LNCAP (cell line): ENCODE results near the gene SERP1.

Experiments used
- TF ChIP-seq, protein P1 (sequence below): fragments of 450-650 bp; IDR thresholded peaks from 2 replicates; pipeline ENCODE4 v1.5.1; 2017; ENCODE audit warnings: mild to moderate bottlenecking

SERP1 gene

DNA sequence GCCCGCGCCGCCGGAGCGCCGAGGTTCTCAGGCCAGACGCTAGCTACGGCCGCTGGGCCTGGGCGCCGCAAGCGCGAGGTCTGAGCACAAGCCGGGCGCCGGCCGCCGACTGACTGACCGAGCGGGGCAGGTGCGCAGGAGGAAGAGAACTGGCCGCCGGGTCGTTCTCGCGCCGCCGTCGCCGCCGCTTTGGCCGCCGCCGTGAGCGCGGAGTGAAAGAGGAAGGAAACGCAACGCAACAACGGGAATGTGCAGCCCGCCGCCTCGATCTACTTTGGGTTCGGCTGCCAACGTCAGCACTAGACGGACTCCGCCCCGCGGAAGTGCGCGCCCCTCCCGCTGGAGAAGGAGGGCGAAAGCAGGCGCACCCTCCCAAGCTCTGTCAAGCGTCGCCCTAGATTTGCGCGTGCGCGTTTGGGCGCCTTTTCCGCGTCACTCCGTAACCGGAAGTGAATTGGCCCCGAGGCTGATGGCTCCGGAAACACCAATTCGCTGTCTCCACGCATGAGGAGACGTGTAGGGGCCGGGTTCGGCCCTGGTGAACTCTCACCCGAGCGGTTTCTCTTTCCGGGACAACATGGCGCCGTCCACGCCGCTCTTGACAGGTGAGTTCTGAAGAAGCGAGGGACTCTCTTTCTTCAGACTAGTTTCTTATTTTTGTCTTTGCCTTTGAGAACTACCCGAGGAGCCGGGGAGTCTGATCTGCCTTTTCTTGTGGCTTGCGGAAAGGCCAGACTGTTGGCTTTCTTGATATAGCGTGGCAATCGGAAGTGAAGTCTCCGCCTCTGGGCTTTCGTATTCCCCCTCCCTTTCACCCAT, at the start of gene SERP1, which contains the start of gene EIF2A:
Gene SERP1 (minus strand): TSS at position 271 of the 819 bp plus-strand sequence. CDS start 361 bp downstream, outside the sequence.
Gene EIF2A (plus strand): TSS at position 562 of the 819 bp plus-strand sequence. CDS start 16 bp downstream, at position 578.
- TF ChIP-seq, protein P1, sequence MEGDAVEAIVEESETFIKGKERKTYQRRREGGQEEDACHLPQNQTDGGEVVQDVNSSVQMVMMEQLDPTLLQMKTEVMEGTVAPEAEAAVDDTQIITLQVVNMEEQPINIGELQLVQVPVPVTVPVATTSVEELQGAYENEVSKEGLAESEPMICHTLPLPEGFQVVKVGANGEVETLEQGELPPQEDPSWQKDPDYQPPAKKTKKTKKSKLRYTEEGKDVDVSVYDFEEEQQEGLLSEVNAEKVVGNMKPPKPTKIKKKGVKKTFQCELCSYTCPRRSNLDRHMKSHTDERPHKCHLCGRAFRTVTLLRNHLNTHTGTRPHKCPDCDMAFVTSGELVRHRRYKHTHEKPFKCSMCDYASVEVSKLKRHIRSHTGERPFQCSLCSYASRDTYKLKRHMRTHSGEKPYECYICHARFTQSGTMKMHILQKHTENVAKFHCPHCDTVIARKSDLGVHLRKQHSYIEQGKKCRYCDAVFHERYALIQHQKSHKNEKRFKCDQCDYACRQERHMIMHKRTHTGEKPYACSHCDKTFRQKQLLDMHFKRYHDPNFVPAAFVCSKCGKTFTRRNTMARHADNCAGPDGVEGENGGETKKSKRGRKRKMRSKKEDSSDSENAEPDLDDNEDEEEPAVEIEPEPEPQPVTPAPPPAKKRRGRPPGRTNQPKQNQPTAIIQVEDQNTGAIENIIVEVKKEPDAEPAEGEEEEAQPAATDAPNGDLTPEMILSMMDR = no peak

DNA sequence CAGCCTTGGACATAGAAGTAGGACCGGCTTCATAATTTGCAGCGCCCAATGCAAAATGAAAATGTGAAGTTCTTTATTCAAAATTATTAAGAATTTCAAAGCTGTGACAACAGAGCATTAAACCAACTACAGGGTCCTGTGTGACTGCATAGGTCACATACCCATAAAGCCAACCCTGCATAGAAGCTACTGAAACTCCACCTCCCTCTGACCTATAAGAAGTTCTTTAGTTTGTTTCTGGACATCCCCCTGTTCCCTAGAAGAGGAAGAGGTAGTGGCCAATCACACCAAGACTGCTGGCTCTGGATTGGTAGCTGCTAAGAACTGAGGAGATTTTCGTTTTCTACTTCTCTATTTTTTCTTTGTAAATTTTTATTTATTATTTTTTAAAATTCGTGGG, 47.9 kb upstream of the SERP1 start:
- TF ChIP-seq, protein P1 = no peak

DNA sequence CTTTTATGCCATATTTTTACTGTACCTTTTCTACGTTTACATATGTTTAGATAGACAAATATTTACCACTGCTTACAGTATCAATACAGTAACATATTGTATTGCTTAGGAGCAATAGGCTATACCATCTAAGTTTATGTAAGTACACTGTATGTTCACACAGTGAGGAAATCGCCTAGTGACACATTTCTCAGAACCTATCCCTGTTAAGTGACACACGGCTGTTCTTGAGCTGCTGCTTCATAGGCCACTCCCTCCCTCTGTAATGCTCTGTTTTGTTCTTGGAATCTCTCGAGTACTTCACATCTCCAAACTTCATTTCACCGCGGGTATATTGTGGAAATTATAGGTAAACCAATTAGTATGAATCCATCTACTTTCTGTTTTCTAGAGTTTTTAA, 43.5 kb upstream of the SERP1 start:
- TF ChIP-seq, protein P1 = no peak

DNA sequence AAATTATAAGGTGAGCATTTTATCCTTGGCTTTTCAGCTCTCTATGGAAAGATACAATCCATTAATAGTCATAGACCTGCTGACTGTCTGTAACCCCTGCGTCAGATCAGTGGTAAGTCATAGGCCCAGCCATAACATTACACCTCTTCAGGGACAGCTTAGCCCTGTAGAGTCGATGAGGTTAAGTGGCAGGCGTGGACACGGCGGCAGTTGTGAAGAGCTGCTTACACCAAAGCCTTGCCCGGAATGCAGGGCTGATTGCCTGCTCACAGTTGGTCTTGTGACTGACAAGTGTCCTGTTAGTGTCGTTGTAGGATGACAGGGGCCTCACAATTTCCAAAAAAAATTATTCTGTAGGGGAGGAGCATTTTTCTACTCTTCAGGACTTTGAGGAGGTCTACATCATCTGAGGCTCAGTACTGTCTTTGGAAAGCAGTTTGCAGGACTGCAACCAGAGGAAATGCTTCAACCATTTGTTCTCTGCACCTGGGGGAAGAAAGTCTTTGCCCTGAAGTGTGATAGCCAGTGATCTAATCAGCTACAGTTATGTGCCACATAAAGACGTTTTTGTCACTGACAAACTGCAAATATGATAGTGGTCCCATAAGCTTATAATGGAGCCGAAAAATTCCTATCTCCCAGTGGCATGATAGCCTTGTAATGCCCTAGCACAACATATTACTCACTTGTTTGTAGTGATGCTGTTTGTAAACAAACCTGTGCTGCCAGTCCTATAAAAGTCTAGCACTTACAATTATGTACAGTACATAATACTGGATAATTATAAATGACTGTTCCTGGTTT, 41.9 kb upstream of the SERP1 start:
- TF ChIP-seq, protein P1 = no peak

DNA sequence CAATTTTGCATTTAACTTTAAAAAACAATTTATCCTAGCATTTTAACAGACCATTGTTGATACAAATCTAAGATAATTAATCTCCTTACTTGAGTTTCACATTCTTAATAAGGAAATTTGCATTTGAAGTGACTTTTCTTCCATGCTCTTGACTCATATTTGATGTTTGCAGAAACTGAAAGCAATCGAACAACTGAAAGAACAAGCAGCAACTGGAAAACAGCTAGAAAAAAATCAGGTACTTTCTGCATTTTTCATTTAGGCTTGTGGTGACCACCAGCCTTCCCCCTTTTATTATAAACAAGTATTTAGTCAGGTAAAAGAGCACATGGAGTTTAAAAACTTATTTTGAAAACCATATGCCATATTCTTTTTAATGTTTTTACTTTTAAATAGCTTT, 36.7 kb upstream of the SERP1 start:
- TF ChIP-seq, protein P1 = no peak

DNA sequence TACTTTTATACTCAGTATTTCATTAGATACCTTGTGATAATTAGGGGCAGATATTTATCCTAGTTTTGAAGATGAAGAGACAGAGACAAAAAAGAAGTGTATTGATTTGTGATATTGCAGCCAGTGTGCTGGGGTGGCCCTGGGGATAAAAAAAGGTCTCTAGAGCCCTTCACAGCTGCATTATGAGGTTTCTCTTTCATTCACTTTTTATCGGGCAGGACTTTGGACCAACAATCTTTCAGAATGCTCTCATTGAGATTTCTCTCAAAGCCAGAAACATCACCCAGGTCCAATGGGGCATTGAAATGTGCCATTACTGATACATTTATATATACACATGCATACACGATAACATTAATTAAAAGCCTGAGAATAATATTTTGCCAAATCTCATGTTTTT, 36.3 kb upstream of the SERP1 start:
- TF ChIP-seq, protein P1 = no peak

DNA sequence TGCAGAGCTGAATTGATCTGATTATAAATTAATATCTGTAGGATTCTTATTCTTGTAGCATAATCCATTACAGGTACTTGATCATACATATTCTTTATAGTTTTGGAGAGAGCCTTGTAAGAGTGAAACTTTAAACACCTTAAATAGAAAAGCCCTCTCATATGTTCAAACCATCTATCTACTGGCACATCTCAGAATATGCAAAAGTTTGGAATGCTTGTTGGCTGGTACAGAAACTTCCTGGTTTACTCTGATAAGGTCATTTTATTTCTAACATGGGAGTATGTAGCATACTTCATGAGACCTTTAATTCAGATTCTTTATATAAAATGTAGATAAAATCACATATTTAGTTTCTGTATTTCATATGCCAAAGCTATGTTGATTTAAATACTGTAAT, 34.9 kb upstream of the SERP1 start:
- TF ChIP-seq, protein P1 = no peak
